ENCODE results near the gene ABCA9.

ABCA9 gene

DNA sequence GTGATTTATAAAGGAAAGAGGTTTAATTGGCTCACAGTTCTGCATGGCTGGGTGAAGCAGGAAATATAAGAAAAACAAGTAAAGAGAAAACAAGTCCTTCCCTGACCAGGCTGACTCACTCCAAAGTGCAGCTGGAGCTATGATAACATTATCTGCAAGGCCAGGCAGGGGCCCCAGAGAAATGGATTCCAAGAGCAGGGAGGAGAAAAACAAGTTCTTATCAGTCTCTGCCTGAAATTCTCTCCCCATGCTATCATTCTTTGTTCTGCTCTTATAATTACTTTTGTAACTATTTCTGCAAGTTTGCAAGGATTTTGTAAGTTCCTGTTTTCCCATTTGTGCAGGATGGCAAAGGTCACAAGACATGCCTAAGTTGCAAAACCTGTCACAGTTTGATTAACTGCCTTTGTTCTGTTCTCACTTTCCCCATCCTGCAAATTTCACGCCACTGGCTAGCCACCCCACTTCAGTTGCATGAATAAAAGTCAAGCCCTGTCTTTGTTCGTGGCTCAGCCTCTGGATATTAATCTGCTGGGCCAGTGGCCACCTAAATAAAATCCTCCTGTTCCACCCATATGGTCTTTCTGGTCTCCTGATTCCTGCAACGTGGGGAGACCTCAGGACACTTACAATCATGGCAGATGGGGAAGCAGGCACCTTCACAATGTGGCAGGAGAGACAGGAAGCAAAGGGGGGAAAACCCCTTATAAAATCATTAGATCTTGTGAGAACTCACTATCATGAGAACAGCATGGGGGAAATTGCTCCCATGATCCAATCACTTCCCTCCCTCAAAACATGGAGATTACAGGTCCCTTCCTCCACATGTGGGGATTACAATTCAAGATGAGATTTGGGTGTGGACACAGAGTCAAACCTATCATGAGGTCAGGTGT is 13.1 kb downstream of the ABCA9 start:
- TF ChIP-seq CTCF (IDR thresholded peaks at IDR 0.05) = no peak
- intact Hi-C loops (cut with DNase I; ENCODE audit: low total_unique reads) = no loop called here
- no peaks in the 10 kb centered on the region for H3K9me3 ChIP-seq
- no peaks in the 10 kb centered on the region for H3K4me1 ChIP-seq
- H3K27me3 ChIP-seq = no peaks in the 10 kb centered on the region
- peaks cover 0 to 8% (median 6%) of the 10 kb centered on the region in 3 donors for H3K36me3 ChIP-seq
- no peak overlapping the region for H3K27ac ChIP-seq
- no peak overlapping the region for H3K4me3 ChIP-seq
- DNase-seq = peak; percentile 62 to 74

DNA sequence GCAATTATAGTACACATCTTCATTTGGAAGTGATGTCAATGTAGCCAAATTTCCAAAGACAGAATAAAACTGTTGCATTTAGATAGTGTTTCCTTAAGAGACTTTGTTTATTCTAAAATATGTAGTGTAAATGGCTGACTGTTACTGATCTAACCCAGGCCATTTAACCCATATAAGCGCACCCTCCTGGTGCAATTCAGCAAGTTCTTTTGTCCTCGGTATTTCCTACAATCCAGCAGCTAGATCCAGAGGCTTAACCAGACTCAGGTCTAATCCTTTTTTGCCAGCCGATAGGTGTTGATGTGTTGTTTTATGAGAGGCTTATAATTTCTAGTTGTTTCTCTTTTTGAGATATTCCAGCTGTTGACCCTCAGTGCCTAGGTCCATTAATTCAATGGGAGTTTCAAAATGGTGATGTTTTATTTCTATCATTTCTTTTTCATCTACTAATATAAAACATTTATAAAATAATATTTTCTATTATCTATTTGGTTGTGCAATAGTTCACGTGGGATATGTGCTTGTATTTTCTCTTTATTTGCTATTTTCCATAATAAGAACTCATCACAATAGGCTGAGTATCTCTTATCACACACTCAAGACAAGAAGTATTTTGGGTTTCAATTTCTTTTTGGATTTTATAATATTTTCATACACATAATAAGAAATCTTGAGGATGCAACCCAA is 14.5 kb downstream of the ABCA9 start:
- TF ChIP-seq CTCF (IDR thresholded peaks at IDR 0.05) = no peak
- Histone ChIP-seq H3K36me3 (peaks cover 0 to 9% (median 6%) of the 10 kb centered on the region in 3 donors), H3K4me3 (no peak overlapping the region), H3K4me1 (no peaks in the 10 kb centered on the region), H3K27me3 (no peaks in the 10 kb centered on the region), H3K27ac (no peak overlapping the region), H3K9me3 (no peaks in the 10 kb centered on the region)
- DNase-seq = no peak
- intact Hi-C loops (cut with DNase I; ENCODE audit: low total_unique reads) = no loop called here

GRCh38 chr17:69045646-69046045 is 15.1 kb downstream of the ABCA9 start:
- Histone ChIP-seq H3K27ac (no peak overlapping the region), H3K27me3 (no peaks in the 10 kb centered on the region), H3K36me3 (peaks cover 0 to 9% (median 6%) of the 10 kb centered on the region in 3 donors), H3K9me3 (no peaks in the 10 kb centered on the region), H3K4me3 (no peak overlapping the region), H3K4me1 (no peaks in the 10 kb centered on the region)
- TF ChIP-seq CTCF (IDR thresholded peaks at IDR 0.05) = no peak
- DNase-seq = no peak
- intact Hi-C loops (cut with DNase I; ENCODE audit: low total_unique reads) = no loop called here

GRCh38 chr17:69044371-69044770 is 16.4 kb downstream of the ABCA9 start:
- TF ChIP-seq CTCF (IDR thresholded peaks at IDR 0.05) = no peak
- intact Hi-C loops (cut with DNase I; ENCODE audit: low total_unique reads) = no loop called here
- Histone ChIP-seq H3K27me3 (no peaks in the 10 kb centered on the region), H3K4me1 (no peaks in the 10 kb centered on the region), H3K36me3 (peaks cover 0 to 9% (median 6%) of the 10 kb centered on the region in 3 donors), H3K9me3 (no peaks in the 10 kb centered on the region), H3K4me3 (no peak overlapping the region), H3K27ac (no peak overlapping the region)
- no peak for DNase-seq

DNA sequence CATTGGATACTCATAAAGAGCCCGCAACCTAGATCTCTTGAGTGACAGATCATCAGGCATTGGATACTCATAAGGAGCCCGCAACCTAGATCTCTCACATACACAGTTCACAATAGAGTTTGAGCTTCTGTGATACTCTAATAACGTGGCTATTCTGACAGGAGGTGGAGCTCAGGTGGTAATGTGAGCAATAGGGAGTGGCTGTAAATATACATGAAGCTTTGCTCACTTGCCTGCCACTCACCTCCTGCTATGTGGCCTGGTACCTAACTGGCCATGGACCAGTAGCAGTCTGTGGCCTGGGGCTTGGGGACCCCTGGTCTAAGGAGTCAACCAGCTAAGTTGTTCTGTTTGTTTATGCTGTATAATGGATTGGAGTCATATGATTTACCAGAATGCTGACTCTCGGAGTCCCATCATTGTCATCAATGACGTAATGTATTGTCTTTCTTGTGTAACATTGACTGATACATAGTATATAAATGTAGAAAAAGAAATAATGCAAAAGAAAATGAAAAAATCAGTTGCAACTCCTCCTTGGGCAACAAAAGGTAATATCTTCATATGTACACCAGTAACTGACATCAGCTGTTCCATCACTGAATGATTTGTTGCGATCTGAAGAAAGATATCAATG is 17.5 kb downstream of the ABCA9 start:
- no peaks in the 10 kb centered on the region for H3K27me3 ChIP-seq
- no peak for DNase-seq
- intact Hi-C loops (cut with DNase I; ENCODE audit: low total_unique reads) = no loop called here
- no peaks in the 10 kb centered on the region for H3K9me3 ChIP-seq
- TF ChIP-seq CTCF (IDR thresholded peaks at IDR 0.05) = no peak
- peaks cover 0 to 9% (median 6%) of the 10 kb centered on the region in 3 donors for H3K36me3 ChIP-seq
- H3K4me1 ChIP-seq = no peaks in the 10 kb centered on the region
- H3K4me3 ChIP-seq = no peak overlapping the region
- no peak overlapping the region for H3K27ac ChIP-seq

All from tibial artery (tissue), 4 donors.